ENCODE measurements around the gene NOVA2. TPM values are rescaled to one million over a fixed set of nuclear protein-coding genes. Genes with fewer than 3 reads are reported as not detected.

NOVA2 gene
- total RNA-seq, 2 donors from 2014 or later = 0.08 TPM; not detected in 1

GRCh38 chr19:45952686-45953505, 20.8 kb downstream of the NOVA2 start:
- Mint-ChIP-seq H3K36me3 (peaks cover 0 to 18% of the 10 kb centered on the region in 2 donors), H3K27ac (peak overlapping the region in 1 of 2 donors; percentile 74), H3K9me3 (peaks cover 5 to 14% of the 10 kb centered on the region in 2 donors)
- peak; percentile 64 to 75 for ATAC-seq
- peak in 1 of 2 donors; percentile 44 for DNase-seq (ENCODE audit: low spot score in 2 of 2)

- peaks cover 5 to 14% of the 10 kb centered on the region in 2 donors for H3K9me3 Mint-ChIP-seq
- peaks cover 0 to 18% of the 10 kb centered on the region in 2 donors for H3K36me3 Mint-ChIP-seq
- ATAC-seq = peak in 1 of 2 donors; percentile 18
- no peak overlapping the region for H3K27ac Mint-ChIP-seq
- DNase-seq (ENCODE audit: low spot score in 2 of 2) = no peak
These were observed 21.4 kb downstream of the NOVA2 start for GRCh38 chr19:45952341-45952685.

- ATAC-seq = peak in 1 of 2 donors; percentile 47
- DNase-seq (ENCODE audit: low spot score in 2 of 2) = no peak
- Mint-ChIP-seq H3K9me3 (peaks cover 0 to 3% of the 10 kb centered on the region in 2 donors), H3K27ac (no peak overlapping the region), H3K36me3 (peaks cover 0 to under 1% of the 10 kb centered on the region in 2 donors)
These were observed 25.7 kb downstream of the NOVA2 start for GRCh38 chr19:45947926-45948325.

- no peak overlapping the region for H3K27ac Mint-ChIP-seq
- DNase-seq (ENCODE audit: low spot score in 2 of 2) = no peak
- H3K36me3 Mint-ChIP-seq = peaks cover 0 to 6% of the 10 kb centered on the region in 2 donors
- peaks cover 0 to 4% of the 10 kb centered on the region in 2 donors for H3K9me3 Mint-ChIP-seq
- no peak for ATAC-seq
These were observed 33.2 kb downstream of the NOVA2 start for GRCh38 chr19:45940515-45940805.

- no peak for DNase-seq (ENCODE audit: low spot score in 2 of 2)
- Mint-ChIP-seq H3K9me3 (peaks cover 0 to 4% of the 10 kb centered on the region in 2 donors), H3K27ac (no peak overlapping the region), H3K36me3 (peaks cover 0 to 6% of the 10 kb centered on the region in 2 donors)
- no peak for ATAC-seq
These were observed 33.7 kb downstream of the NOVA2 start for GRCh38 chr19:45939792-45940514.

- H3K36me3 Mint-ChIP-seq = peaks cover 0 to 6% of the 10 kb centered on the region in 2 donors
- DNase-seq (ENCODE audit: low spot score in 2 of 2) (no peak), ATAC-seq (no peak)
- H3K27ac Mint-ChIP-seq = no peak overlapping the region
- peaks cover 0 to 4% of the 10 kb centered on the region in 2 donors for H3K9me3 Mint-ChIP-seq
These were observed 34.8 kb downstream of the NOVA2 start for GRCh38 chr19:45938733-45939319.

- Mint-ChIP-seq H3K36me3 (peaks cover 0 to 6% of the 10 kb centered on the region in 2 donors), H3K27ac (no peak overlapping the region), H3K9me3 (peaks cover 0 to 4% of the 10 kb centered on the region in 2 donors)
- no peak for ATAC-seq
- no peak for DNase-seq (ENCODE audit: low spot score in 2 of 2)
These were observed 38.4 kb downstream of the NOVA2 start for GRCh38 chr19:45935267-45935666.

GRCh38 chr19:45934551-45935230, 39.0 kb downstream of the NOVA2 start:
- Mint-ChIP-seq H3K36me3 (peaks cover 0 to 6% of the 10 kb centered on the region in 2 donors), H3K27ac (no peak overlapping the region), H3K9me3 (peaks cover 0 to 4% of the 10 kb centered on the region in 2 donors)
- DNase-seq (ENCODE audit: low spot score in 2 of 2) (no peak), ATAC-seq (no peak)

GRCh38 chr19:45933759-45934158, 39.9 kb downstream of the NOVA2 start:
- H3K9me3 Mint-ChIP-seq = peaks cover 0 to 1% of the 10 kb centered on the region in 2 donors
- peaks cover 0 to 2% of the 10 kb centered on the region in 2 donors for H3K36me3 Mint-ChIP-seq
- no peak for ATAC-seq

GRCh38 chr19:45931055-45931454, 42.6 kb downstream of the NOVA2 start:
- DNase-seq (ENCODE audit: low spot score in 2 of 2) = no peak
- H3K36me3 Mint-ChIP-seq = peaks cover 5% of the 10 kb centered on the region in 2 donors
- no peak overlapping the region for H3K27ac Mint-ChIP-seq
- H3K9me3 Mint-ChIP-seq = no peaks in the 10 kb centered on the region
- ATAC-seq = no peak

More at GRCh38 chr19:45933759-45934158, 39.9 kb downstream of the NOVA2 start:
- H3K27ac Mint-ChIP-seq = no peak overlapping the region
- DNase-seq (ENCODE audit: low spot score in 2 of 2) = no peak

- DNase-seq (ENCODE audit: low spot score in 2 of 2) (no peak), ATAC-seq (no peak)
- Mint-ChIP-seq H3K27ac (no peak overlapping the region), H3K9me3 (no peaks in the 10 kb centered on the region), H3K36me3 (peaks cover 5% of the 10 kb centered on the region in 2 donors)
These were observed 44.4 kb downstream of the NOVA2 start for GRCh38 chr19:45929247-45929646.

- ATAC-seq (peak; percentile 98 to 99), DNase-seq (ENCODE audit: low spot score in 2 of 2) (peak; percentile 84 to 86)
- peak overlapping the region in 1 of 2 donors; percentile 66 for H3K27ac Mint-ChIP-seq
- H3K9me3 Mint-ChIP-seq = no peaks in the 10 kb centered on the region
- peaks cover 5% of the 10 kb centered on the region in 2 donors for H3K36me3 Mint-ChIP-seq
These were observed 46.0 kb downstream of the NOVA2 start for GRCh38 chr19:45927565-45928261.

- H3K36me3 Mint-ChIP-seq = peaks cover 5% of the 10 kb centered on the region in 2 donors
- no peak for DNase-seq (ENCODE audit: low spot score in 2 of 2)
- H3K27ac Mint-ChIP-seq = no peak overlapping the region
- no peak for ATAC-seq
- H3K9me3 Mint-ChIP-seq = no peaks in the 10 kb centered on the region
These were observed 48.7 kb downstream of the NOVA2 start for GRCh38 chr19:45924891-45925447.

- H3K36me3 Mint-ChIP-seq = no peaks in the 10 kb centered on the region
These were observed 51.4 kb downstream of the NOVA2 start for GRCh38 chr19:45922281-45922680.

GRCh38 chr19:45920458-45920857, 53.2 kb downstream of the NOVA2 start:
- peak; percentile 61 to 73 for ATAC-seq
- Mint-ChIP-seq H3K27ac (no peak overlapping the region), H3K36me3 (no peaks in the 10 kb centered on the region), H3K9me3 (no peaks in the 10 kb centered on the region)
- no peak for DNase-seq (ENCODE audit: low spot score in 2 of 2)

More at GRCh38 chr19:45922281-45922680, 51.4 kb downstream of the NOVA2 start:
- Mint-ChIP-seq H3K9me3 (no peaks in the 10 kb centered on the region), H3K27ac (no peak overlapping the region)
- no peak for DNase-seq (ENCODE audit: low spot score in 2 of 2)
- peak; percentile 48 to 52 for ATAC-seq

GRCh38 chr19:45919678-45920077, 54.0 kb downstream of the NOVA2 start:
- Mint-ChIP-seq H3K9me3 (no peaks in the 10 kb centered on the region), H3K36me3 (no peaks in the 10 kb centered on the region), H3K27ac (no peak overlapping the region)
- ATAC-seq (peak in 1 of 2 donors; percentile 23), DNase-seq (ENCODE audit: low spot score in 2 of 2) (no peak)
